ENCODE results near the gene CDH4.

GRCh38 chr20:61609461-61609860, 357.4 kb downstream of the CDH4 start:
- TF ChIP-seq CTCF (IDR thresholded peaks at IDR 0.05; ENCODE audit: insufficient read depth, low read length, poor library complexity, severe bottlenecking) (no peak), EZH2phosphoT487 (conservative IDR thresholded peaks at IDR 0.05; ENCODE audit: low read length) (no peak)
